AG09309 (cell line): ENCODE data around the gene SBDS.
"Not testable (repeated sequence)": the region's sequence is repeated elsewhere in the genome, so short reads cannot be mapped to it uniquely, and the experiment has no call there.

Source experiments
- DNase-seq: peaks from one replicate; pipeline ENCODE4 v3.0.0-alpha.2; 2010; ENCODE audit warnings: low read depth
- H3K4me3 ChIP-seq: 2 replicates; pipeline ENCODE4 v1.5.1; 2011; ENCODE audit warnings: mild to moderate bottlenecking, low read depth, low read length, moderate library complexity; ENCODE audit not compliant: control insufficient read depth
- CTCF ChIP-seq: IDR thresholded peaks from 2 replicates; pipeline ENCODE4 v1.5.1; 2011; ENCODE audit warnings: mild to moderate bottlenecking, low read depth, low read length, inconsistent platforms; ENCODE audit not compliant: insufficient read depth, control insufficient read depth; ENCODE audit errors: missing control alignments

The SBDS gene

DNA sequence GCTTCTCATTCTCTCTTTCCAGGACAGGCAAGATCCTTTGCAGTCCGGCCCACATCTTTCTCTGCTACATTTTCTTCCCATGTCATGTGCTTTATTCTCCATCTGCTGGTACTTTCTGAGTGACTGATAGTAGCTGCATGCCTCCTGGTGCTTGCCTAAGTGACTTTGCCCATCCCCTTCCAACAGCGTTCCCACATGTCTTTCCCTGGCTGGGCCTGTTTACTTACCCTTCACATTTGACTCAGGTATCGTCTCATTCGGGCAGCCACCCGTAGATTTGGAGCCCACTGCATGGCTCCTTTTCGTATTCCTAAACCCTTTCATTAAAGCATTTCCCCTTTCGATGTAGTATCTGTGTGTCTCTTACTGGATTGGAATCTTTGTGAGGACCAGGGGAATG, 25.9 kb upstream of the SBDS start:
- no peak for DNase-seq
- no peak for TF ChIP-seq CTCF

DNA sequence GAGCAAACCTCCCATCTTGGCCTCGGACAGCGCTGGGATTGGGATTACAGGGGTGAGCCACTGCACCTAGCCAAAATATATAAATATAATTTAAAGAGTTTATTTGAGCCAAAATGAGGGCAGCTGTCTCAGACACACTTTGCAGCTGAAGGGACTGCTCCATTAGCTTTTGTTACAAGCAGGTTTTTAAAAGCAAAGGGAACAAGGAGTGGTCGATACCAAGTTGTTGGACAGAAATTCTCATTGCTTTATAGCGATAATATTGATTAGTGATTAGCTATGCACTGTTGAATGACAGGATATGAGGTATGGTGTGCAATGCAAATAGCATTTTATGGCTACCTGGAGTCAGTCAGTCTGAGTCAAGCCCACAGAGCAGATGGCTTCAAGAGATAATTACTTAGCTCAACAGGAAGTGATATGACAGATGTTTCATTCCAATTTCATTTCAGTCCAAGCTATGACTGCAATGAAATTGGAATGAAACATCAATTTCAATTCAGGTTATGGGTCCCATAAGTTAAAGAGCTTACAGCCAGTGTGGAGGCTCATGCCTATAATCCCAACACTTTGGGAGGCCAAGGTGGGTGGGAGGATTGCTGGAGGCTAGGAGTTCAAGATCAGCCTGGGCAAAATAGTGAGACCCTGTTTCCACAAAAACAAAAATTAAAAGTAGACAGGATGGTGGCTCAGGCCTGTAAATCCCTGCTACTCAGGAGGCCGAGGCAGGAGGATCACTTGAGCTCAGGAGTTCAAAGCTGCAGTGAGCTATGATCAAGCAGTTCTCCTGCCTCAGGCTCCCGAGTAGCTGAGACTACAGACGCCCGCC, 24.4 kb upstream of the SBDS start:
- TF ChIP-seq CTCF: no peak
- H3K4me3 ChIP-seq: no peak overlapping the region
- DNase-seq: peak; percentile 7

More for the DNA sequence above, 25.9 kb upstream of the SBDS start:
- no peak overlapping the region for H3K4me3 ChIP-seq

DNA sequence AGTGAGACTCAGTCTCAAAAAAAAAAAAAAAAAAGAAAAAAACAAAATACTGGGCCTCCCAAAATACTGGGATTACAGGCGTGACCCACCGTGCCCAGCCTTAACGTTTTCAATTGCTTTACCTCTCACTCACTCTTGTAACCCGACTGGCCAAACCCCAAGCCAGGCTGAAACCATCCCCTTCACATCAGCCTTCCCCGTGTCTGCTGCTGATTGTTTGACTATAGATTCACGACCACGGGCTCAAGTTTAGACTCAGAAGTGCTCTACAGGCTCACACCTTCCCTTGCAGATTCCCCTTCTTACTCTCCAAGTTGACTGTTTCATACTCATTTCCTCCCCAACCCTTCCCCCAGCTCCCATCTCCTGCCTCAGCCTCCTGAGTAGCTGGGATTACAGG, 23.6 kb upstream of the SBDS start:
- no peak for TF ChIP-seq CTCF
- no peak for DNase-seq
- no peak overlapping the region for H3K4me3 ChIP-seq

- DNase-seq, H3K4me3 ChIP-seq: not testable (repeated sequence)
Measured at GRCh38 chr7:67017971-67018370, 22.6 kb upstream of the SBDS start.

- DNase-seq, H3K4me3 ChIP-seq: not testable (repeated sequence)
Measured at GRCh38 chr7:67014076-67014622, 18.8 kb upstream of the SBDS start.

DNA sequence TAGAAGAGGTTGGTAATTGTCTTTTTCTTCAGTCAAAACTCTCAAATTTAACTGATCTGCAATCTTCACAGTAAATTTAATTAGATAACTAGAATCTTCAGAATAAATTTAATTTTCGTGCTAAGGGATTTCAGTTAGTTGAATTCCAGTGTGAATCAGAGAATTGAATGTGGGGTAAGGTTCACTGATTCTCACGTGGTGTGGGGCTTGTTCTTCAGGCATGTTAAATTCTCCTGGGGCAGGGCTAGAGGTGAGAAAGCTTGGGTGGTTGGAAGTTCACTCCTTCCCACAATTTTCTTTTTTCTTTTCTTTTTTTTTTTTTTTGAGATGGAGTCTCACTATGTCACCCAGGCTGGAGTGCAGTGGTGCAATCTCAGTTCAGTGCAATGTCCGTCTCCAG, 14.3 kb upstream of the SBDS start:
- not testable (repeated sequence) for H3K4me3 ChIP-seq, DNase-seq

DNA sequence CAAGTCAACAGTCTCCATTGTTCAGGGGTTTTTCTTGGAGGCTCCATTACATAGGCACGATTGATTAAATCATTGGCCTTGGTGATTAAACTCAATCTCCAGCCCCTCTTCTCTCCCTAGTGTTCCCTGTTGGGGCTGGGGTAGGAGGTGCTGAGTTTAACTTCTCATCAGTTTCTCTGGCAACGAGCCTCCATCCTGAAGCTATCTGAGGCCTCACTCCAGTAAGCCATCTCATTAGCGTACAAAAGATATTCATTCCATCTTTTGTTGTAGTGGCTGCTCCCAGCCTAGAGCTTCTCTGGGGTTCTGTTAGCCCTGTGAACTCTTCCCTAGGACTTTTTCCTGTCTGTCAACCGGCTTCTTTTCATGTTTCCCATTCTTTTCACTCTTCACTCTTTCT, 12.9 kb upstream of the SBDS start:
- no peak for DNase-seq
- no peak for TF ChIP-seq CTCF
- H3K4me3 ChIP-seq: no peak overlapping the region

GRCh38 chr7:67006965-67007364, 11.6 kb upstream of the SBDS start:
- TF ChIP-seq CTCF: no peak
- no peak for DNase-seq

DNA sequence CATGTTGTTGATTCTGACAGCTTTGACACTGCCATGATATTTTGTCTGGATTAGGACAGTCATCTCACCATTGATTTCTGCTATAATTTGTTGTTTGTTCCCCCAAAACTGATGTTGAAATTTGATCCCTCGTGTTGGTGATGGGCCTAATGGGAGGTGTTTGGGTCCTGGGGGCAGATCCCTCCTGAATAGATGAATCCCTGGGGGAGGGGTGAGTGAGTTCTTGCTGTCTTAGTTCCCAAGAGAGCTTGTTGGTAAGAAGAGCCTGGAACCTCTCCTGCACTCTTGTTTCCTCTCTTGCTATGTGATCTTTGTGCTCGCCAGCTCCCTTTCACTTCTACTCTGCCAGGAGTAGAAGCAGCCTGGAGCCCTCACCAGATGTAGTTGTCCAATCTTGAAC, 8.8 kb upstream of the SBDS start:
- DNase-seq, H3K4me3 ChIP-seq: not testable (repeated sequence)

More at GRCh38 chr7:67006965-67007364, 11.6 kb upstream of the SBDS start:
- H3K4me3 ChIP-seq: no peak overlapping the region
